ENCODE data around the gene NIPAL1.

NIPAL1 gene

DNA sequence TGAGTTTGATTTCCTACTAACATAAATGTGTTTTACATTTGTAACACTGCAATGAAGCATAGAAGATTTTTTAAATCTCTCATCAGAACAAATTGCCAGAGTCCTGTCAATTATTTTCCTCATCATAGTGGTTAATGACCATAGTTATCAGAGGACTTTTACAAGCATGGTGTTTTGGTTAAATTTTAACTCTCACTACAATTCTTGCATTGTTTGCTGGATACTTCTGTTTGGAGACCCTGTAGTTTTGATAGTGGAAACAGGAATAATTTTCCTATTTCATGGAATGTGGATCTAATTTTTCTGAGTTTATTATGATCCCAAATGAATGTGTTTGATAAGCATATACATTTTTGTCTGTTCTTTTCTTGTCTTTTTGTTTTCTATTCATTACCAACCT lies 16.8 kb downstream of the NIPAL1 start:
- DNase-seq (ENCODE audit: low read depth), result no peak
- TF ChIP-seq, protein P1, sequence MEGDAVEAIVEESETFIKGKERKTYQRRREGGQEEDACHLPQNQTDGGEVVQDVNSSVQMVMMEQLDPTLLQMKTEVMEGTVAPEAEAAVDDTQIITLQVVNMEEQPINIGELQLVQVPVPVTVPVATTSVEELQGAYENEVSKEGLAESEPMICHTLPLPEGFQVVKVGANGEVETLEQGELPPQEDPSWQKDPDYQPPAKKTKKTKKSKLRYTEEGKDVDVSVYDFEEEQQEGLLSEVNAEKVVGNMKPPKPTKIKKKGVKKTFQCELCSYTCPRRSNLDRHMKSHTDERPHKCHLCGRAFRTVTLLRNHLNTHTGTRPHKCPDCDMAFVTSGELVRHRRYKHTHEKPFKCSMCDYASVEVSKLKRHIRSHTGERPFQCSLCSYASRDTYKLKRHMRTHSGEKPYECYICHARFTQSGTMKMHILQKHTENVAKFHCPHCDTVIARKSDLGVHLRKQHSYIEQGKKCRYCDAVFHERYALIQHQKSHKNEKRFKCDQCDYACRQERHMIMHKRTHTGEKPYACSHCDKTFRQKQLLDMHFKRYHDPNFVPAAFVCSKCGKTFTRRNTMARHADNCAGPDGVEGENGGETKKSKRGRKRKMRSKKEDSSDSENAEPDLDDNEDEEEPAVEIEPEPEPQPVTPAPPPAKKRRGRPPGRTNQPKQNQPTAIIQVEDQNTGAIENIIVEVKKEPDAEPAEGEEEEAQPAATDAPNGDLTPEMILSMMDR (IDR thresholded peaks at IDR 0.05; ENCODE audit: low read depth, low read length, missing control alignments), result no peak
- no peak overlapping the region for H3K4me3 ChIP-seq (ENCODE audit: low read depth, low read length)

GRCh38 chr4:48033825-48034413 lies 17.3 kb downstream of the NIPAL1 start:
- no peak overlapping the region for H3K4me3 ChIP-seq (ENCODE audit: low read depth, low read length)
- TF ChIP-seq, protein P1 (IDR thresholded peaks at IDR 0.05; ENCODE audit: low read depth, low read length, missing control alignments), result peak; percentile 66
- DNase-seq (ENCODE audit: low read depth), result no peak

- TF ChIP-seq, protein P1 (IDR thresholded peaks at IDR 0.05; ENCODE audit: low read depth, low read length, missing control alignments), result no peak
- DNase-seq (ENCODE audit: low read depth), result no peak
- H3K4me3 ChIP-seq (ENCODE audit: low read depth, low read length), result no peak overlapping the region
These were observed 19.4 kb downstream of the NIPAL1 start for GRCh38 chr4:48035952-48036351.

GRCh38 chr4:48037117-48037462 lies 20.5 kb downstream of the NIPAL1 start:
- TF ChIP-seq, protein P1 (IDR thresholded peaks at IDR 0.05; ENCODE audit: low read depth, low read length, missing control alignments), result no peak
- H3K4me3 ChIP-seq (ENCODE audit: low read depth, low read length), result no peak overlapping the region
- DNase-seq (ENCODE audit: low read depth), result no peak

- DNase-seq (ENCODE audit: low read depth), result no peak
- no peak overlapping the region for H3K4me3 ChIP-seq (ENCODE audit: low read depth, low read length)
- TF ChIP-seq, protein P1 (IDR thresholded peaks at IDR 0.05; ENCODE audit: low read depth, low read length, missing control alignments), result no peak
These were observed 22.1 kb downstream of the NIPAL1 start for GRCh38 chr4:48038666-48039065.

- TF ChIP-seq, protein P1 (IDR thresholded peaks at IDR 0.05; ENCODE audit: low read depth, low read length, missing control alignments), result no peak
- no peak overlapping the region for H3K4me3 ChIP-seq (ENCODE audit: low read depth, low read length)
- no peak for DNase-seq (ENCODE audit: low read depth)
These were observed 23.0 kb downstream of the NIPAL1 start for GRCh38 chr4:48039561-48039960.

DNA sequence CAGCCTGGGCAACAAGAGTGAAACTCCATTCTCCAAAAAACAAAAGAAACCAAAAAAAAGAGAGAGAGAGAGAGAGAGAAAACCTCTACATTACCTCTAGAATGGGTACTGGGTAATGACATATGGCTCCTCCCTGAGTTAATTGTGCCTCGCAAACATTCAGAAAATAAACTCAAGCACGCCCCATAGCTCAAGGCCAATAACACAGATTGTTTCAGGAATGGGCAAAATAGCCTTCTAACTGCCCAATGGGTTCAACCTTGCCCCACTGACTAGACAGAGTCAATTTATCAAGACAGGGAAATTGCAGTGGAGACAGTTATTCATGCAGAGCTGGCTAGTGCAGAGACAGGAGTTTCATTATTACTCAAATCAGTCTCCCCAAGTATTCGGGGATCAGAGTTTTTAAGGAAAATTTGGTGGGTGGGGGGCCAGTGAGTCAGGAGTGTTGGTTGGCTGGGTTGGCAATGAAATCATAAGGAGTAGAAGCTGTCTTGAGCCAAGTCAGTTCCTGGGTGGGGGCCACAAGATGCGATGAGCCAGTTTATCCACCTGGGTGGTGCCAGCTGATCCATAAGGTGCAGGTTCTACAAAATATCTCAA lies 25.1 kb downstream of the NIPAL1 start:
- TF ChIP-seq, protein P1 (IDR thresholded peaks at IDR 0.05; ENCODE audit: low read depth, low read length, missing control alignments), result no peak
- DNase-seq (ENCODE audit: low read depth), result no peak
- H3K4me3 ChIP-seq (ENCODE audit: low read depth, low read length), result no peak overlapping the region
